HG03175 (cell line): Measurements from ENCODE around the gene RASSF10.
A peak's percentile ranks its signal among the peaks of the same experiment; 100 is the strongest.

ENCODE experiments used
- ATAC-seq: cut with Tn5 transposase; IDR thresholded peaks from one replicate; pipeline ENCODE4 v1.9.1; 2021; ENCODE audit warnings: mild to moderate bottlenecking, moderate library complexity; ENCODE audit not compliant: unreplicated experiment

Gene RASSF10

DNA sequence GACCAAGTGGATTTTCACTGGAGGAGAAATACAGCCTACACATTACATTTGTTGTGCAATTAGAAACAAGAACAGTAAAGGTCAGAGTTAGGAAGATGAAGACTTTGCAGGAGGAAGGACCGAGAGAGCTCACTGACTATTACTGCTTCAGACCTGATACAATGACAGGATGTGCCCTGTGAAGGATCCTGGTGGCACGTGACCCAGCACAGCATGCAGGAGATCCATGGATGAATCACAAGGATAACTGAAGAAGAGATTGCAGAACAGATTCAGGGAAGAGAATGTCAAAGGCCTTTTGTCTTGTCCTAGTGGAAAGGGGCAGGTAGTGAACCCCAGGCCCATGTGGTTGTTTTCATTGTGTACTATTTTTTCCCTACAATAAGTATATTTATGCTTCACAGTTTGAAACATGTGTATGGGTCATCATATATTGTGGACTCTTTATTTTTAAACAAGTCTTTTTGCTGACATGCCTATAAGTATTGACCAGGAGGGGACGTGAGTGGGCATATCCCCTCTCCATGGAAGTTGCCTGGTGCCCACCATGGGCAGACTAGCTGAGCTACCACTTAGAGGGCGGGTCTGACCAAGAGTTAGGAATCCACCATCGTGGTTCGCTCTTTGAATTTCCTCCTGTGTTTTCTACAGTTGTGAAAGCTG lies 44.3 kb downstream of the RASSF10 start:
- no peak for ATAC-seq

DNA sequence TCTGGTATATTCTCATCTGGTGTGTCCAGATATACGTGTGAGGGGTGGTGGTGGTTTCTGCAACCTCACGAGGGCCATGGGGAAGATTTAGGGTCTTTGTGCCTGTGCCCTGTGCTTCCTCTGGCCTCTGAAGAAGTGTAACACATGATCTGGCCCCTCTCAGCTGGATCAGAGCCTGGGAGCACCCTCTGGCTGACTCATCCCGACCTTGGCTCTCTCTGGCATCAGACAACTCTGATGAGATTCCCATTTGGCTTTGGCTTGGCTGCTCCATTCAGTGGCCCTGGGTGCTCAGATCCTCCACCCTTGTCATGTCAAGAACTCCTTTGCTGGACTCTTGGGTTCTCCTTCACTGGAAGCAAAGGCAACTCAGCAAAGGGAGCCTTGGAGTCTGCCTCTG lies 45.2 kb downstream of the RASSF10 start:
- ATAC-seq = no peak

DNA sequence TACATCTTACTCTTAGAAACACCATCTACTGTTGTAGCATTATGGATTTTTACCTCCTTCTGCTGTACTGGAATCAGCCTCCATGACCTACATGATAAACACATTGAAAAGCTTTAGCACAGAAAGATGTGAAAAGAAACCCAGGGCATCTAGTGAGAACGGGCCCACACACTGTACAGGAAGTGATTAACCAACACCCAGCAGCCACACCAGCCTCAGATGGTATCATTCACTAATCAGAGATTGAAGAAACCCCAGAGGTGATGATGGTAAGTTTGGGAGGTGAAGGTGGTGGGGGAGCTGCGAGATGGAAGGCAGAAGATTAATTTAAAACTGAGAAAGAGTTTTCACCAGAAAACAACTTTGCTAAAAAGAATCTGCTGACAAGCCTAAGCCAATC lies 46.1 kb downstream of the RASSF10 start:
- ATAC-seq = peak; percentile 45

DNA sequence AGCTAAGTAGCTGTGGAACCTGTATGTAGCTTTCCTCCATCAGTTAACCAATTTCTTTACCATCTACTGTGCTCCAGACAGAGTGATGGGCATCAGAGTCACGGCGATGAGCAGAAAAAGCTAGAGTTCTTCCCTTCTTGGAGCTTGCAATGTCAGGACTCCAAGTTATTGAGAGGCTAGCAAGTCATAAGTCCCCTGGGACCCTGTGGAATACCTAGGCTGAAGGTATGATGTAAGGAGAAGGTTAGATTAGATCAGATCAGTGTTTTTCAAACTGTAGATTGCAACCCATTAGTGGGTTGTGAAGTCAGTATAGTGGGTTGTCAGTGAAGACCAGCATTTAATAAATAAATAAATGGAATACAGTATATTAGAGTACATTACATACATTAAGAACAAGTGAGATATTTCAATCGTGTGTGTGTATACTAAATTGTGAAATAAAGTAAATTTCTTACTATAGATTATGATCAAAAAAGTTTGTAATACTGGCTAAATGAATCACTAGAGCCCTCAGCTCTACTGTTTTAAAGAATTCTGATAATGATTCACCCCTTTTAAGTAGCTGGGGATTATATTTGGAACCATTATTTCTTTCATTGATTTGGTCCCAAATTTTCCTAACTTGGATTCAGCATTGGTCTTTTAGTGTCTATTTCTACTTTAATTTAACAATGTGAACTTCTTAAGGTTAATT lies 52.3 kb downstream of the RASSF10 start:
- ATAC-seq = no peak
